ENCODE data around the gene SLC9A9.
"Not testable (repeated sequence)": the region's sequence is repeated elsewhere in the genome, so short reads cannot be mapped to it uniquely, and the experiment has no call there.

DNA sequence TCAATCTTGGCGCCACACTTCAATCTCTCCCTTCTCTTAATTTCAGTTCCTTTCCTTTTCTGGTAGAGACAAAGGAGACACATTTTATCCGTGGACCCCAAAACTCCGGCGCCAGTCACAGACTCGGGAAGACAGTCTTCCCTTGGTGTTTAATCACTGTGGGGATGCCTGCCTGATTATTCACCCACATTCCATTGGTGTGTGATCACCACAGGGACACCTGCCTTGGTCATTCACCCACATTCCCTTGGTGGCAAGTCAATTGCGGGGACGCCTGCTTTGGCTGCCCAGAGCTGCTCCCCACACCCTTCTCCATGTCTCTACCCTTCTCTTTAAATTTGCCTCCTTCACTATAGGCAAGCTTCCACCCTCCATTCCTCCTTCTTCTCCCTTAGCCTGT, 50.1 kb downstream of the SLC9A9 start:
- TF ChIP-seq, protein P1, sequence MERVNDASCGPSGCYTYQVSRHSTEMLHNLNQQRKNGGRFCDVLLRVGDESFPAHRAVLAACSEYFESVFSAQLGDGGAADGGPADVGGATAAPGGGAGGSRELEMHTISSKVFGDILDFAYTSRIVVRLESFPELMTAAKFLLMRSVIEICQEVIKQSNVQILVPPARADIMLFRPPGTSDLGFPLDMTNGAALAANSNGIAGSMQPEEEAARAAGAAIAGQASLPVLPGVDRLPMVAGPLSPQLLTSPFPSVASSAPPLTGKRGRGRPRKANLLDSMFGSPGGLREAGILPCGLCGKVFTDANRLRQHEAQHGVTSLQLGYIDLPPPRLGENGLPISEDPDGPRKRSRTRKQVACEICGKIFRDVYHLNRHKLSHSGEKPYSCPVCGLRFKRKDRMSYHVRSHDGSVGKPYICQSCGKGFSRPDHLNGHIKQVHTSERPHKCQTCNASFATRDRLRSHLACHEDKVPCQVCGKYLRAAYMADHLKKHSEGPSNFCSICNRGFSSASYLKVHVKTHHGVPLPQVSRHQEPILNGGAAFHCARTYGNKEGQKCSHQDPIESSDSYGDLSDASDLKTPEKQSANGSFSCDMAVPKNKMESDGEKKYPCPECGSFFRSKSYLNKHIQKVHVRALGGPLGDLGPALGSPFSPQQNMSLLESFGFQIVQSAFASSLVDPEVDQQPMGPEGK (CRISPR knock-in tag; IDR thresholded peaks at IDR 0.05; ENCODE audit: borderline replicate concordance) = not testable (repeated sequence)
- not testable (repeated sequence) for TF ChIP-seq RARB, ISL1 (CRISPR knock-in tag; IDR thresholded peaks at IDR 0.05)
